GM12801 (cell line): ENCODE measurements around the gene ANKRD13B.

Source experiments
- CTCF ChIP-seq: IDR thresholded peaks from one replicate; pipeline ENCODE4 v1.5.1; 2011; ENCODE audit warnings: control low read depth; ENCODE audit not compliant: insufficient read length; ENCODE audit errors: extremely low read depth

Gene ANKRD13B

DNA sequence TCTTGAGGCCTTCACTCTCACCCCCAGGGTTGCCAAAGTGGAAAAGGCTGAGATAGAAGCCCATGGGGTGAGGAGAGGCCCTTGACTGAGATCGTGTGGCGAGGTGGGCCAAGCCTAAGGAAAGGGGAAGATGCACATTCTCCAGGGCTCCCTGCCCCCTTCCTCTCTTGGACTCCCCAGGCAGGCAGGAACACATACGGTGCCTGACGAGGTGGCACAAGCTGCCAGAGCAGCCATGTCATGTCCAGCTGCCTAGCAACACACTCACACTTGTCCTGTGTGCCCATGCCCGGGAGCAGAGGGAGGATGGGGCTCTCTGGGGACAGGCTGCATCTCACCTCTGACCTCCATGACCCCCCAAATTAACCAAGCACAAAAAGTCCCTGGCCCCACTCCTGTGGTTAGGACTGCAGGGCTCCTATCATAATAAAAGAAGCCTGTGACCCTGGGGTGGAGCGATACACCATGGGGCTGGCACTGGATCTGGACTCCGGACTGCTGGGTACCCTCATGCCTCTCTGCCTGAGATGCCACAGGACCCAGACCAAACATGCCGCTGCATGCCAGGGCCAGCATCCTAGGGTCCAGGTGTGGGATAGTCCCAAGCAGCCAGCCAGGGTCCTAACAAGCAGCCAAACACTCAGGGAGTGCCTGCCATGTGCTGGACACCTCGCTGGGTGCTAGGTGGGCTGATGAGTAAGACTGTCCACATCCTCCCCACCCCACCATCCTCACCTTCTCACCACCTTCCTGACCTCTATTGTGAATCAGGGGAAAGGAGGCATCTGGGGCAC, 6.1 kb upstream of the ANKRD13B start:
- no peak for TF ChIP-seq CTCF

DNA sequence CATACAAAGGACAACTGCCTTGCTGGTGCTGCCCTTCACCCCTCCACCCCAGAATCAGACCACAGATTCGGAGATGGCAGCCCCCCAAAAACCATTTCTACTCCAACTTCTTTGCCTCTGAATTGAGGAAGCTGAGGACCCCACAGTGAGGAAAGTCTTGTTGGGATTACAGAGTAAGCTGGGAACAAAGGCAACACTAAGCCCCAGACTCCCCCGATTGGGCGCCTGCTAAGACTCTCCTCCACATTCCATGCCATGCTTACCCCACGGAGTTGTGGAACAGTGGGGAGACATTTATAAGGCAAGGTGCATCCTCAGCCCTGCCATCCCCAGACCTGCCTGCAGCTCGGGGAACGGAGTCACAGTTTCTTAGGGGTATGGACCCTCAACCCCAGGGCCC, 5.3 kb upstream of the ANKRD13B start:
- TF ChIP-seq CTCF = no peak

- TF ChIP-seq CTCF = no peak
Measured at GRCh38 chr17:29588017-29588561, 4.8 kb upstream of the ANKRD13B start.

DNA sequence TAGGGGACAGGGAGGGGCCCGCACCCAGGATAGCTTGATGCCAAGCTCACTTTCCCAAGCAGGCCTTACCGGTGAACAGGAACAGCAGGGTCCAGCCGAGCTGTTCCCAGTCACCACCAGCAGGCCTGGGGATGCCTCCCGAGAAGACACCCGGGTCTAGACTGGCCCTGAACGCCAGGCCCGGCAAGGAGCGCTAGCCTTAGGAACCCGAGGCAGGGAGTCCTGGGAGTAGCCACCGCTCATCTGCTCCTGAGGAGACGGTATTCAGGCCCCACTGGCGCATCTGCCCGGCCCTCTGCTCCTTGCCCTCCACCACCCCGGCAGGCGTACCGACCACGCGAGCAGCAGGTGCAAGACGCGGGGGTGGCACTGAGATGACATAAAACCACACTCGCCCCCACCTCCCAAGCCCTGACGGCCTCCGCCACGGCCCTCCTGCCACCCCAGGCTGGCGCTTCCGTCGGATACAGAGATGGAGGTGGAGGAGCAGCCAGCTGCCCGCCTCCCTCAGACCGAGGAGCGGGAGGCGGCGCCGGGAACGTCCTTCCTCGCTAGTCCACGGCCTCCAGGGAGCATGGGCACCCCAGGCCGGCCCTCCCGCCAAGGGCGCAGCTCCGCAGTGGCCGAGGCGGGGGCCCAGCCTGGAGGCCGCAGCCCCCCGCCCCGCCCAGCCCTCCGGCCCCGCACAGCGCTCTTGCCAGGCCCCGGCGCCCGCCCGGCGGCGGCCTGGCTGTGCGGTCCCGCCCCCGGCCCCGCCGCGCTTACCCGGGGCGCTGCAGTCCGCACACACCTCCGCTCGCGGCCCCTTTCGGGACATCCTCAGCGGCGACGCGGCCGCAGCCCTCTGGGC, 4.1 kb upstream of the ANKRD13B start:
- TF ChIP-seq CTCF = no peak

GRCh38 chr17:29589524-29590410, 3.2 kb upstream of the ANKRD13B start, which contains the start of gene GIT1:
GIT1 (minus strand) TSS chr17:29589648; CDS start chr17:29589378, 270 bp downstream.
- TF ChIP-seq CTCF = no peak

GRCh38 chr17:29590411-29591145, 2.4 kb upstream of the ANKRD13B start:
- TF ChIP-seq CTCF = no peak
